Loucy (cell line): ENCODE data around the gene SLC22A23.
A peak's percentile ranks its signal among the peaks of the same experiment; 100 is the strongest.

Source experiments
- H2AFZ ChIP-seq: fragments of 200-600 bp; sonication (generic); 2 replicates; pipeline ENCODE4 v1.6.0; 2016; ENCODE audit warnings: antibody characterized with exemption, mild to moderate bottlenecking, low read length, moderate library complexity
- H3F3A ChIP-seq: fragments of 200-600 bp; 2 replicates; pipeline ENCODE4 v1.6.0; 2016; ENCODE audit warnings: antibody characterized with exemption, low read depth, mild to moderate bottlenecking
- H3K27me3 ChIP-seq: fragments of 200-600 bp; sonication (generic); 2 replicates; pipeline ENCODE4 v1.6.1; 2014; ENCODE audit warnings: low read length, mild to moderate bottlenecking; ENCODE audit not compliant: insufficient read depth, poor library complexity, severe bottlenecking
- H3K36me3 ChIP-seq: fragments of 200-600 bp; sonication (generic); 2 replicates; pipeline ENCODE4 v1.6.1; 2016; ENCODE audit warnings: low read length; ENCODE audit not compliant: insufficient read depth
- H3K4me1 ChIP-seq: fragments of 200-600 bp; sonication (generic); 2 replicates; pipeline ENCODE4 v1.5.1; 2014; ENCODE audit warnings: low read length, mild to moderate bottlenecking; ENCODE audit not compliant: insufficient read depth, poor library complexity, severe bottlenecking
- H3K4me2 ChIP-seq: fragments of 200-600 bp; sonication (generic); 2 replicates; pipeline ENCODE4 v1.6.0; 2014; ENCODE audit warnings: antibody characterized with exemption, low read length, low read depth, mild to moderate bottlenecking; ENCODE audit not compliant: poor library complexity, severe bottlenecking
- H3K4me3 ChIP-seq: fragments of 200-600 bp; sonication (generic); 2 replicates; pipeline ENCODE4 v1.5.1; 2014; ENCODE audit warnings: low read length, mild to moderate bottlenecking, mixed read lengths; ENCODE audit not compliant: poor library complexity, severe bottlenecking
- H3K79me2 ChIP-seq: fragments of 200-600 bp; sonication (generic); 2 replicates; pipeline ENCODE4 v1.6.1; 2014; ENCODE audit warnings: low read length; ENCODE audit not compliant: insufficient read depth
- H3K9ac ChIP-seq: fragments of 200-600 bp; sonication (generic); 2 replicates; pipeline ENCODE4 v1.6.0; 2014; ENCODE audit warnings: mild to moderate bottlenecking, low read depth, low read length, moderate library complexity; ENCODE audit not compliant: poor library complexity, severe bottlenecking
- H3K9me2 ChIP-seq: fragments of 200-600 bp; sonication (generic); replicated peaks from 2 replicates; pipeline ENCODE4 v1.6.1; 2016; ENCODE audit warnings: low read depth, low read length, mixed read lengths
- H3K9me3 ChIP-seq: fragments of 200-600 bp; sonication (generic); 2 replicates; pipeline ENCODE4 v1.6.1; 2014; ENCODE audit warnings: mild to moderate bottlenecking, antibody characterized with exemption, low read length, low read depth; ENCODE audit not compliant: insufficient read depth
- H4K20me1 ChIP-seq: fragments of 200-600 bp; sonication (generic); 2 replicates; pipeline ENCODE4 v1.6.0; 2014; ENCODE audit warnings: antibody characterized with exemption, low read length, mild to moderate bottlenecking; ENCODE audit not compliant: insufficient read depth, poor library complexity, severe bottlenecking
- CTCF ChIP-seq: fragments of 200-600 bp; sonication (generic); conservative IDR thresholded peaks from 2 replicates; pipeline ENCODE4 v1.5.1; 2014; ENCODE audit warnings: mild to moderate bottlenecking, antibody characterized with exemption, low read length
- EZH2phosphoT487 ChIP-seq: fragments of 200-600 bp; IDR thresholded peaks from 2 replicates; pipeline ENCODE4 v1.6.1; 2018; ENCODE audit warnings: antibody characterized with exemption, mild to moderate bottlenecking, moderate library complexity, borderline replicate concordance

SLC22A23 gene

DNA sequence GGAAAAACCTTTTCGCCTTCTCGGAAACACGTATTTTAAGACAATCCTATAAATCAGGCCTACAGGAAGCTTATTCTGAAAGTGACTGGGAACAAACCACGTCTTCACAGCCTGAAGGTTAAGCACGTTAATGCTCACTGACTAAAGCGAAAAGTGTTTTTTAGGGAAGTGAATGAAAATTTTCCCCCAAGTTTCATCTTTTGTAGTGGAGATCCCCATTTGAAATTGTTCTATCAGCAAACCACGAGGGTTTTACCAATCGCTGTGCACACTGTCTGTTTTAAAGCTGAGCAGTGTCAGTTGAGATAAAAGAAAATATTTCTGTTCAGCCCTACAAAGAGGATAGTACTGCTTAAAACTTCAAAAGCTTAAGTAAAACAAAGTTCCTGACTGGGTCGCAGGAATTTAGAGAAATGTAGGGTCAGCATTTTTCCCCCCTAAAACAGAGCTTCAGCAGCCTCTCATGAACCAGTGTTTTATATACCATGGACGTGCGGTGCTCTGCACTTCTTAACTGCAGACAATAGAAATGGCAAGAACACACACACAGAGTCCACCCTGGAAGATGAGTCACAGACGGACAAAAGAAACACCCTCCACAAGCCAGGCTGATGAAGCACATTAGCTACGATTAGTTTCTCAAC is 34.9 kb downstream of the SLC22A23 start:
- Histone ChIP-seq H3K9me3 (no peaks in the 10 kb centered on the region), H3K79me2 (no peaks in the 10 kb centered on the region), H3K27me3 (no peaks in the 10 kb centered on the region), H3K36me3 (no peaks in the 10 kb centered on the region), H3K4me3 (no peak overlapping the region), H3K9ac (no peak overlapping the region), H4K20me1 (no peaks in the 10 kb centered on the region), H2AFZ (no peak overlapping the region), H3F3A (no peaks in the 10 kb centered on the region), H3K4me1 (peaks cover 25% of the 10 kb centered on the region), H3K9me2 (no peaks in the 10 kb centered on the region), H3K4me2 (peak overlapping the region; percentile 27)
- TF ChIP-seq EZH2phosphoT487, result no peak
- TF ChIP-seq CTCF, result no peak

- Histone ChIP-seq H2AFZ (no peak overlapping the region), H3K79me2 (no peaks in the 10 kb centered on the region), H4K20me1 (no peaks in the 10 kb centered on the region), H3K36me3 (no peaks in the 10 kb centered on the region), H3K4me1 (peaks cover 25% of the 10 kb centered on the region), H3K4me3 (no peak overlapping the region), H3F3A (no peaks in the 10 kb centered on the region), H3K9me3 (no peaks in the 10 kb centered on the region), H3K4me2 (no peak overlapping the region), H3K9me2 (no peaks in the 10 kb centered on the region), H3K9ac (no peak overlapping the region), H3K27me3 (no peaks in the 10 kb centered on the region)
- no peak for TF ChIP-seq EZH2phosphoT487
- no peak for TF ChIP-seq CTCF
Measured at GRCh38 chr6:3421143-3421542, 35.7 kb downstream of the SLC22A23 start.

- Histone ChIP-seq H3K79me2 (no peaks in the 10 kb centered on the region), H3K4me1 (peaks cover 31% of the 10 kb centered on the region), H3K4me2 (no peak overlapping the region), H3K36me3 (no peaks in the 10 kb centered on the region), H3F3A (no peaks in the 10 kb centered on the region), H3K9me3 (no peaks in the 10 kb centered on the region), H3K4me3 (no peak overlapping the region), H3K9ac (no peak overlapping the region), H2AFZ (no peak overlapping the region), H4K20me1 (no peaks in the 10 kb centered on the region), H3K9me2 (no peaks in the 10 kb centered on the region), H3K27me3 (no peaks in the 10 kb centered on the region)
- TF ChIP-seq CTCF, result no peak
Measured at GRCh38 chr6:3419624-3420272, 37.1 kb downstream of the SLC22A23 start.
